ENCODE measurements around the gene SON. TPM values are rescaled to one million over a fixed set of nuclear protein-coding genes. Genes with fewer than 3 reads are reported as not detected.
"Not testable (repeated sequence)": the region's sequence is repeated elsewhere in the genome, so short reads cannot be mapped to it uniquely, and the experiment has no call there.

SON gene
- total and polyA plus RNA-seq, 10 donors: 89.0 to 427 (median 353) TPM

DNA sequence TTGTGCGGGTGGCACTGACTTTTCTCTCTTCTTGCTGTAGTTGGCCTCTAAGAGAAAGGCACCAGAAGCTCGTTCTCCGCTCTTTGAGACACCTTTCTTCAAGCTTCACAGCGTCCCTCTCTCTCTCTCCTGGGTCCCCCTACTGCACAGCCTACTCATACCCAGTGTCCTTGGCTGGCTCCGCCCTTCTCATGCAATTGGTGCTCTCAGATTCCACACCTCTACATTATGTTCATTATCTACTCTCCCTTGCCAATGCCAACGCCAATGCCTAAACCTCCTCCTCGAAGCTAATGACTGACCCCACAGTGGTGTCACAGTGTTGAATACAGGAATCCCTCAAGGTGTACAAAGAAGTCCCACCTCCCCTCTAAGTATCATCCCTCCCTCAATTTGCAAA, 46.5 kb upstream of the SON start:
- 73 to 81% (median 73%) methylated on average over 7 of the region's 7 CpGs for WGBS, 5 donors

DNA sequence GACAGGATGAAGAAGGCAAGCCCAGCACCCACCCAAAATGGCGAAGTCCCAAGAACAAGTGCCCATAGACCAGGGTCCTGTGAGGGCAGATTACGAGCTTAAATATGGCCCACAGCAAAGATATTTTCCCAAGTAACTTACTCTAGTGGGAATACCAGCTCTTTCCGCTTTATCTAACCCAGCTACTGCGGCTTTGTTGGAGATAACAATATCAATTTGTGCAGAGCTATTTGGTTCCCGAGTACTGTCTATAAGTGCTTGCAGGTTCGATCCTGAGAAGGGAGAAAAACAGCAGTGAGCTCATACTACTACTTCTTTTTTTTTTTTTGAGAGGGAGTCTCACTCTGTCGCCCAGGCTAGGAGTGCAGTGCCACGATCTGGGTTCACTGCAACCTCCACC, 37.0 kb upstream of the SON start:
- intact Hi-C loops (cut with DNase I; ENCODE audit: low total_unique reads): no loop called here
- no peak for DNase-seq
- TF ChIP-seq, protein P1, sequence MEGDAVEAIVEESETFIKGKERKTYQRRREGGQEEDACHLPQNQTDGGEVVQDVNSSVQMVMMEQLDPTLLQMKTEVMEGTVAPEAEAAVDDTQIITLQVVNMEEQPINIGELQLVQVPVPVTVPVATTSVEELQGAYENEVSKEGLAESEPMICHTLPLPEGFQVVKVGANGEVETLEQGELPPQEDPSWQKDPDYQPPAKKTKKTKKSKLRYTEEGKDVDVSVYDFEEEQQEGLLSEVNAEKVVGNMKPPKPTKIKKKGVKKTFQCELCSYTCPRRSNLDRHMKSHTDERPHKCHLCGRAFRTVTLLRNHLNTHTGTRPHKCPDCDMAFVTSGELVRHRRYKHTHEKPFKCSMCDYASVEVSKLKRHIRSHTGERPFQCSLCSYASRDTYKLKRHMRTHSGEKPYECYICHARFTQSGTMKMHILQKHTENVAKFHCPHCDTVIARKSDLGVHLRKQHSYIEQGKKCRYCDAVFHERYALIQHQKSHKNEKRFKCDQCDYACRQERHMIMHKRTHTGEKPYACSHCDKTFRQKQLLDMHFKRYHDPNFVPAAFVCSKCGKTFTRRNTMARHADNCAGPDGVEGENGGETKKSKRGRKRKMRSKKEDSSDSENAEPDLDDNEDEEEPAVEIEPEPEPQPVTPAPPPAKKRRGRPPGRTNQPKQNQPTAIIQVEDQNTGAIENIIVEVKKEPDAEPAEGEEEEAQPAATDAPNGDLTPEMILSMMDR (IDR thresholded peaks at IDR 0.05 in 8 of 11, conservative IDR thresholded peaks at IDR 0.05 in 3 of 11): no peak
- TF ChIP-seq POLR2AphosphoS5 (IDR thresholded peaks at IDR 0.05) (no peak), POLR2A (IDR thresholded peaks at IDR 0.05) (no peak)
- no peak overlapping the region for H3K27ac ChIP-seq
- H3K9me3 ChIP-seq: no peaks in the 10 kb centered on the region
- H3K36me3 ChIP-seq: peaks cover 3 to 99% (median 45%) of the 10 kb centered on the region in 6 donors
- H3K27me3 ChIP-seq (replicated peaks in 1 of 7): no peaks in the 10 kb centered on the region
- H3K4me1 ChIP-seq: no peaks in the 10 kb centered on the region
- WGBS, 5 donors: 94 to 98% (median 96%) methylated on average over 8 of the region's 8 CpGs
- no peak overlapping the region for H3K4me3 ChIP-seq

More for the DNA sequence above, 46.5 kb upstream of the SON start:
- H3K27me3 ChIP-seq (replicated peaks in 1 of 7): no peaks in the 10 kb centered on the region
- DNase-seq: no peak
- no peak overlapping the region for H3K4me3 ChIP-seq
- intact Hi-C loops (cut with DNase I; ENCODE audit: low total_unique reads): no loop called here
- TF ChIP-seq, protein P1 (IDR thresholded peaks at IDR 0.05 in 8 of 11, conservative IDR thresholded peaks at IDR 0.05 in 3 of 11): no peak
- TF ChIP-seq POLR2A (IDR thresholded peaks at IDR 0.05): no peak
- TF ChIP-seq POLR2AphosphoS5 (IDR thresholded peaks at IDR 0.05): no peak
- H3K36me3 ChIP-seq: peaks cover 0 to 4% (median 0%) of the 10 kb centered on the region in 6 donors
- H3K4me1 ChIP-seq: peaks cover 0 to 12% (median 8%) of the 10 kb centered on the region in 6 donors
- H3K27ac ChIP-seq: no peak overlapping the region
- H3K9me3 ChIP-seq: no peaks in the 10 kb centered on the region

DNA sequence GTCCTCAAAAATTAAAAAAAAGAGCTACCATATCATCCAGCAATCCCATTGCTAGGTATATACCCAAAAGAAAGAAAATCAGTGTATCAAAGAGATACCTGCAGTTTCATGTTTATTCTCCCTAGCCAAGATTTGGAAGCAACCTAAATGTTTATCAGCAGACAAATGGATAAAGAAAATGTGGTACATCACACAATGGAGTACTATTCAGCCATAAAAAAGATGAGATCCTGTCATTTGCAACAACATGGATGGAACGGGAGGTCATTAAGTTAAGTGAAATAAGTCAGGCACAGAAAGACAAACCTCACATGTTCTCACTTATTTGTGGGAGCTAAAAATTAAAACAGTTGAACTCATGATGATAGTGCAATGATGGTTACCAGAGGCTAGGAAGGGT, 35.8 kb upstream of the SON start:
- H3K36me3 ChIP-seq: peaks cover 3 to 100% (median 55%) of the 10 kb centered on the region in 6 donors
- H3K9me3 ChIP-seq; H3K27ac ChIP-seq; H3K4me1 ChIP-seq; DNase-seq; H3K27me3 ChIP-seq (replicated peaks in 1 of 7); intact Hi-C loops (cut with DNase I; ENCODE audit: low total_unique reads); H3K4me3 ChIP-seq: not testable (repeated sequence)
- WGBS, 5 donors: 93 to 100% (median 98%) methylated on average over 1 of the region's 1 CpG

DNA sequence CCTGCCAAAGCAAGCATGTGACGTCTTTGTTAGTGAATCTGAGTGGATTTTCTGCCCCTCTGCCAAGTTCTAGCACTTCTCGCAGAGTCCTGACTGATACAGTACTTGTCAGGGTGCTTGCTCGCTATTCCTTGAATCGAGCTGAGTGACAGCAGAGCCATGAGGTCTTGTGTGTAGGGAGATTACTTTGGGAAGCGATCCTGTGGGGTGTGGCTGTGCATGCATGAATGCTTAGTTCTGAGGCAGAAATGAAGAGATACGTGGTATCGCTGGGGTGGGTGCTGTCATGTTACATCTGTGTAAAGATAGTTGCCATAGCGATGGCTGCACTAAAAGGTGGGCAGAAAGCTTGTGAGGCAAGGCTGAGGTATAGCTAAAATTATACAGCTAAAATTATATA, 32.0 kb upstream of the SON start:
- Histone ChIP-seq H3K9me3 (no peaks in the 10 kb centered on the region), H3K27me3 (replicated peaks in 1 of 7) (no peaks in the 10 kb centered on the region), H3K4me1 (peaks cover 0 to 13% (median 2%) of the 10 kb centered on the region in 6 donors), H3K36me3 (peaks cover 0 to 100% (median 70%) of the 10 kb centered on the region in 6 donors), H3K4me3 (no peak overlapping the region), H3K27ac (no peak overlapping the region)
- intact Hi-C loops (cut with DNase I; ENCODE audit: low total_unique reads): no loop called here
- TF ChIP-seq POLR2A (IDR thresholded peaks at IDR 0.05) (no peak), POLR2AphosphoS5 (IDR thresholded peaks at IDR 0.05) (no peak)
- TF ChIP-seq, protein P1 (IDR thresholded peaks at IDR 0.05 in 8 of 11, conservative IDR thresholded peaks at IDR 0.05 in 3 of 11): no peak
- 92 to 97% (median 95%) methylated on average over 8 of the region's 8 CpGs for WGBS, 5 donors
- no peak for DNase-seq

DNA sequence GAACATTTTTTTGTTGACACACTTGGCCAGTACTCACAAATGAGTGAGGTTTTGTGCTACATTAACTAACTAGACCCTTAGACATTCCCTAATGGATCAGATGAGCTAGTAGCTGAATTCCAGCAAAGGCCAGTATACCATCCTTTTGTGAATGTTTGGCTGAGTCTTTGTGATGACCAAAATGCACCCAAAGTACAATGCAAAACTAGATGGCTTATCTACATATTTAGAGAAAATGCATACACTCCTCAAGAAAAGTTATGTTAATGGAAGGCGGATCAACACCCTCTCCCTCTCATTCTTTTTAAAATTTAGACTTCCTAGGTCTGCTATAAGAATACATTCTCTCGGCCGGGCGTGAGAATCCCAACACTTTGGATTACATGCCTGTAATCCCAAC, 31.2 kb upstream of the SON start:
- DNase-seq: no peak
- 96 to 100% (median 98%) methylated on average over 4 of the region's 4 CpGs for WGBS, 5 donors
- Histone ChIP-seq H3K27ac (no peak overlapping the region), H3K9me3 (no peaks in the 10 kb centered on the region), H3K36me3 (peaks cover 1 to 100% (median 77%) of the 10 kb centered on the region in 6 donors), H3K4me3 (no peak overlapping the region), H3K27me3 (replicated peaks in 1 of 7) (no peaks in the 10 kb centered on the region), H3K4me1 (peaks cover 0 to 13% (median 2%) of the 10 kb centered on the region in 6 donors)
- TF ChIP-seq POLR2AphosphoS5 (IDR thresholded peaks at IDR 0.05): no peak
- TF ChIP-seq POLR2A (IDR thresholded peaks at IDR 0.05): no peak
- TF ChIP-seq, protein P1 (IDR thresholded peaks at IDR 0.05 in 8 of 11, conservative IDR thresholded peaks at IDR 0.05 in 3 of 11): no peak
- intact Hi-C loops (cut with DNase I; ENCODE audit: low total_unique reads): no loop called here
